ENCODE data around the gene TSGA10IP.

The TSGA10IP gene

DNA sequence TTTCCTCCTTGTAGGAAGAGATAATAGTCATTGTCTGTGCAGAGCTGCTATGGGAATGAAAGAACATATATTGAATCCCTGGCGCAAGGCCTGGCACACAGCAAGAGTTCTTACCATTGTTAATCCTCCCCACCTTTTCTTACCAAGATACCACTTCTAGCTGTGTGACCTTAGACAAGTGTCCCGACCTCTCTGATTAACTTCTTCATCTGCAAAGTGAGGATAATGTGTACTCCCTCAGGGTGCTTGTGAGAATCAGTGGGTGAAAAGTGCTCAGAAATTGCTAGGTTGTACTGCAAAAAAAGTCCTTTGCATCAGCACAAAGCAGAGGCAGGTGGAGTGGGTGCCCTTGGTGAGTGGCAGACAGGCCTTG, 62.8 kb downstream of the TSGA10IP start:
- DNase-seq (ENCODE audit: low spot score), result no peak

DNA sequence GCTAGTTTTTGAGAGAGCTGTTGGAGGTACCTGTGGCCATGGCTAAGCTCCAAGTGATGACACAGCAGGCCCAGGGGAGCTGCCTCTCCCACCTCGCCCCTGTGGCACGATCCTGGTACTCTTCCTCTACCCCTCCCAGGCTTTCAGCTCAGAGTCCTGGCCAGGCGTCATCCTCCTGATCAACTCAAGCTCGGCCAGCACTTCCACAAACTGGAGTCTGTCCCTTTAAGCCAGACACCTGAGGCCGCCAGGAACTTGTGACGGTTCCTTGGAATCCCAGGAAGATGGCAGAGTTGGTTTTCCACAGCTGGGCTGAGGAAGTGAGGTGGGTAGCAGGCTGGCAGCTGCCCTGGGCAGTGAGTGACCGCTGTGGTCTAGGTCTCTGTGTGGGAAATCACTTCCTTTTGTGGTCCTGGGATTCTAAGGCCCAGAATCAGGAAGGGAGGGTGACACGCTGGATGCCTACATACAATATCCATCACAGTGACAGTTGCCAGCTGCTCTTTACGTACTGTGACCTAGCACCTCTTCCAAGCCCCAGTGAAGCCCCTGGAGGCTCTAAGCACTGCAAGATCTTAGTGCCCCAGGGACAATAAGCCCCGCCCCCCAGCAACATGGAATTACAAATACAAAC, 63.3 kb downstream of the TSGA10IP start:
- no peak for DNase-seq (ENCODE audit: low spot score)
